A549 (cell line): ENCODE results near the gene ITGA8. TPM values are rescaled to one million over a fixed set of nuclear protein-coding genes. Genes with fewer than 3 reads are reported as not detected.

Source experiments
- ATAC-seq, 2 experiments: fragments of 200-7000 bp in 1 of 2; fragments of >200 bp in 1 of 2; cut with Nextera tagmentation in 1 of 2; cut with Tn5 transposase in 1 of 2; 3 replicates each; pipeline versions ENCODE4 v1.8.0 to v1.9.1; 2018 to 2020; ENCODE audit warnings: mild to moderate bottlenecking in 1 of 2, moderate library complexity in 1 of 2
- CTCF ChIA-PET: fragments of 300-600 bp; sonication (Branson Sonifier 250); formaldehyde crosslinking; extraction: SDS; loops from one replicate; lab custom pipeline; 2021; ENCODE audit warnings: antibody characterized with exemption, inconsistent platforms; lab: Yijun Ruan, JAX
- POLR2A ChIA-PET: fragments of 350-600 bp; formaldehyde crosslinking; extraction: SDS; loops from one replicate; lab custom pipeline; 2021; ENCODE audit warnings: antibody characterized with exemption, inconsistent platforms; lab: Yijun Ruan, JAX
- DNase-seq, 2 experiments: peaks; one replicate each; pipeline versions ENCODE4 v3.0.0 to v3.0.0-alpha.2; 2011 to 2016; ENCODE audit warnings: low read depth in 1 of 2, low spot score in 1 of 2
- FAIRE-seq: peaks from 2 replicates; lab custom pipeline; 2011; peaks lifted over from hg19 to GRCh38; lab: Jason Lieb, UNC
- H3K27ac ChIP-seq, 2 experiments: fragments of >200 bp; sonication (Bioruptor Twin); formaldehyde crosslinking; 3 replicates each; pipeline ENCODE4 v1.5.1; 2016 to 2017
- H3K4me1 ChIP-seq: fragments of >200 bp; sonication (Bioruptor Twin); formaldehyde crosslinking; 3 replicates; pipeline ENCODE4 v1.6.1; 2016
- H3K4me2 ChIP-seq: fragments of >200 bp; sonication (Bioruptor Twin); formaldehyde crosslinking; 3 replicates; pipeline ENCODE4 v1.6.1; 2016
- H3K4me3 ChIP-seq: fragments of >200 bp; sonication (Bioruptor Twin); formaldehyde crosslinking; 3 replicates; pipeline ENCODE4 v1.5.1; 2016
- H3K9me3 ChIP-seq: fragments of >200 bp; sonication (Bioruptor Twin); formaldehyde crosslinking; 3 replicates; pipeline ENCODE4 v1.6.1; 2016
- BCL3 ChIP-seq: fragments of >200 bp; sonication (Bioruptor Twin); formaldehyde crosslinking; IDR thresholded peaks from 3 replicates; pipeline ENCODE4 v1.6.1; 2016
- BHLHE40 ChIP-seq: IDR thresholded peaks from 2 replicates; pipeline ENCODE4 v1.6.1; 2012; ENCODE audit warnings: low read depth, low read length, inconsistent platforms
- CBX8 ChIP-seq: fragments of 200-600 bp; sonication (generic); IDR thresholded peaks from 2 replicates; pipeline ENCODE4 v1.6.1; 2016
- CHD2 ChIP-seq: fragments of 150-350 bp; IDR thresholded peaks from 2 replicates; pipeline ENCODE4 v1.6.1; 2014; ENCODE audit warnings: low read length; ENCODE audit not compliant: partially characterized antibody
- EHF ChIP-seq: fragments of 250-450 bp; sonication (Bioruptor Pico); IDR thresholded peaks from 2 replicates; pipeline ENCODE4 v1.5.0; 2020; ENCODE audit warnings: mild to moderate bottlenecking
- ELK1 ChIP-seq: fragments of 150-350 bp; IDR thresholded peaks from 2 replicates; pipeline ENCODE4 v1.6.1; 2014; ENCODE audit warnings: low read depth, mild to moderate bottlenecking, low read length
- EP300 ChIP-seq, 2 experiments: fragments of >200 bp; sonication (Bioruptor Twin); formaldehyde crosslinking; IDR thresholded peaks; 2 replicates in 1 of 2; 3 replicates in 1 of 2; pipeline ENCODE4 v1.6.1; 2016 to 2017
- ESRRA ChIP-seq: fragments of 150-350 bp; IDR thresholded peaks from 2 replicates; pipeline ENCODE4 v1.6.1; 2014; ENCODE audit warnings: mild to moderate bottlenecking, low read length, borderline replicate concordance
- HMGXB4 ChIP-seq: fragments of 250-450 bp; sonication (Bioruptor Pico); IDR thresholded peaks from 2 replicates; pipeline ENCODE4 v1.5.0; 2021; ENCODE audit warnings: mild to moderate bottlenecking, moderate library complexity, borderline replicate concordance
- HOXA7 ChIP-seq: fragments of 250-450 bp; sonication (Bioruptor Pico); IDR thresholded peaks from 2 replicates; pipeline ENCODE4 v1.5.0; 2020; ENCODE audit warnings: mild to moderate bottlenecking, moderate library complexity
- HOXB13 ChIP-seq: fragments of 250-450 bp; sonication (Bioruptor Pico); IDR thresholded peaks from 2 replicates; pipeline ENCODE4 v1.5.0; 2020; ENCODE audit warnings: low read depth, mild to moderate bottlenecking, moderate library complexity
- HOXB5 ChIP-seq: fragments of 250-450 bp; sonication (Bioruptor Pico); IDR thresholded peaks from 2 replicates; pipeline ENCODE4 v1.5.0; 2020; ENCODE audit warnings: mild to moderate bottlenecking, moderate library complexity
- KDM1A ChIP-seq: fragments of 200-600 bp; sonication (generic); IDR thresholded peaks from 2 replicates; pipeline ENCODE4 v1.6.1; 2016; ENCODE audit warnings: low read depth, mild to moderate bottlenecking
- KDM5A ChIP-seq: fragments of 200-600 bp; sonication (generic); IDR thresholded peaks from 2 replicates; pipeline ENCODE4 v1.6.1; 2016; ENCODE audit warnings: antibody characterized with exemption, mild to moderate bottlenecking
- MYC ChIP-seq: IDR thresholded peaks from 2 replicates; pipeline ENCODE4 v1.6.1; 2012; ENCODE audit warnings: mild to moderate bottlenecking, inconsistent platforms, low read length, improper control_type of control experiment, borderline replicate concordance
- NPAS2 ChIP-seq: fragments of 250-450 bp; sonication (Bioruptor Pico); IDR thresholded peaks from 2 replicates; pipeline ENCODE4 v1.8.0; 2022; ENCODE audit warnings: mild to moderate bottlenecking, moderate library complexity, borderline replicate concordance
- NR3C1 ChIP-seq: fragments of >200 bp; sonication (Bioruptor Twin); formaldehyde crosslinking; IDR thresholded peaks from 3 replicates; pipeline ENCODE4 v1.6.1; 2017
- PBX3 ChIP-seq: IDR thresholded peaks from 2 replicates; pipeline ENCODE4 v1.6.1; 2012
- RAD21 ChIP-seq, 2 experiments: fragments of >200 bp in 1 of 2; sonication (Bioruptor Twin) in 1 of 2; formaldehyde crosslinking in 1 of 2; IDR thresholded peaks in 1 of 2; conservative IDR thresholded peaks in 1 of 2; 2 replicates in 1 of 2; 3 replicates in 1 of 2; pipeline ENCODE4 v1.6.1; 2012 to 2018; ENCODE audit warnings: inconsistent platforms in 1 of 2
- RARB ChIP-seq: fragments of 250-450 bp; sonication (Bioruptor Pico); IDR thresholded peaks from 2 replicates; pipeline ENCODE4 v1.8.0; 2021; ENCODE audit warnings: mild to moderate bottlenecking, moderate library complexity
- RFX5 ChIP-seq: fragments of 450-650 bp; IDR thresholded peaks from 2 replicates; pipeline ENCODE4 v1.7.1; 2014; ENCODE audit warnings: antibody characterized with exemption, mild to moderate bottlenecking, moderate library complexity
- SMC3 ChIP-seq: fragments of >200 bp; sonication (Bioruptor Twin); formaldehyde crosslinking; IDR thresholded peaks from 3 replicates; pipeline ENCODE4 v1.6.1; 2018; ENCODE audit warnings: inconsistent platforms
- TFCP2L1 ChIP-seq: fragments of 250-450 bp; sonication (Bioruptor Pico); IDR thresholded peaks from 2 replicates; pipeline ENCODE4 v1.5.0; 2021; ENCODE audit warnings: mild to moderate bottlenecking
- TP53 ChIP-seq: fragments of 250-450 bp; sonication (Bioruptor Pico); IDR thresholded peaks from 2 replicates; pipeline ENCODE4 v1.5.0; 2021; ENCODE audit warnings: mild to moderate bottlenecking, moderate library complexity
- WGBS: methylation state at CpG from one replicate; pipeline ENCODE4 v1.1.6; 2017; ENCODE audit errors: missing lambda C conversion rate; 5-methylcytosine and 5-hydroxymethylcytosine counted together
- polyA plus RNA-seq, 4 experiments: library from polyadenylated mRNA; depleted of rRNA in 3 of 4; stranded (reverse); fragments of >200 nt; fragmentation: RNase III in 1 of 4; extraction: RNeasy Plus Mini Kit Qiagen cat#74134 plus additional on column Dnase treatment in 1 of 4; gene quantifications; 2 replicates in 3 of 4; 3 replicates in 1 of 4; pipeline ENCODE4 v1.2.3, GENCODE V29; 2011 to 2017

ITGA8 gene
- polyA plus RNA-seq, 2 of the 4 experiments (the other 2 are of a cell fraction) = 0.12 TPM; not detected in 1

- TF ChIP-seq ESRRA = no peak
- no peak for TF ChIP-seq RFX5
- TF ChIP-seq EP300 (IDR thresholded peaks at IDR 0.05) = no peak
- TF ChIP-seq KDM5A = no peak
- TF ChIP-seq HOXB5 = no peak
- TF ChIP-seq TFCP2L1 (CRISPR knock-in tag) = no peak
- TF ChIP-seq, all 56 proteins: peak for 0
- CTCF ChIA-PET = no interaction called here
- no peaks in the 10 kb centered on the region for H3K9me3 ChIP-seq
- H3K27ac ChIP-seq = no peak overlapping the region
- POLR2A ChIA-PET = no interaction called here
- WGBS = 28% methylated on average over 3 of the region's 3 CpGs
- no peak for FAIRE-seq
- H3K4me2 ChIP-seq = no peak overlapping the region
- DNase-seq = no peak
- no peak overlapping the region for H3K4me3 ChIP-seq
- no peaks in the 10 kb centered on the region for H3K4me1 ChIP-seq
- no peak for ATAC-seq
These were observed 208.8 kb downstream of the ITGA8 start for GRCh38 chr10:15510963-15511362.

- CTCF ChIA-PET = no interaction called here
- 5% methylated on average over 5 of the region's 5 CpGs for WGBS
These were observed 214.4 kb downstream of the ITGA8 start for GRCh38 chr10:15505329-15505728.

GRCh38 chr10:15504101-15504840, 215.5 kb downstream of the ITGA8 start:
- 16% methylated on average over 10 of the region's 10 CpGs for WGBS
- Histone ChIP-seq H3K4me3 (no peak overlapping the region), H3K9me3 (no peaks in the 10 kb centered on the region; the same call in 2 of the 3 replicates), H3K4me2 (no peak overlapping the region), H3K27ac (no peak overlapping the region), H3K4me1 (no peaks in the 10 kb centered on the region)
- DNase-seq (no peak), ATAC-seq (no peak), FAIRE-seq (no peak)
- ChIA-PET CTCF (no interaction called here), POLR2A (no interaction called here)
- TF ChIP-seq HOXB13 = no peak
- TF ChIP-seq HMGXB4 (CRISPR knock-in tag) = no peak
- no peak for TF ChIP-seq NPAS2 (CRISPR knock-in tag)
- no peak for TF ChIP-seq NR3C1
- TF ChIP-seq PBX3 = no peak
- no peak for TF ChIP-seq BHLHE40
- TF ChIP-seq KDM1A = no peak
- no peak for TF ChIP-seq ESRRA
- TF ChIP-seq, all 56 proteins: peak for 0

More at GRCh38 chr10:15505329-15505728, 214.4 kb downstream of the ITGA8 start:
- FAIRE-seq = no peak
- no peak overlapping the region for H3K4me2 ChIP-seq
- no peaks in the 10 kb centered on the region for H3K4me1 ChIP-seq
- H3K27ac ChIP-seq = no peak overlapping the region
- no peaks in the 10 kb centered on the region for H3K9me3 ChIP-seq
- ATAC-seq = no peak
- POLR2A ChIA-PET = no interaction called here
- no peak overlapping the region for H3K4me3 ChIP-seq
- TF ChIP-seq RARB (no peak), SMC3 (no peak), RAD21 (conservative IDR thresholded peaks at IDR 0.05 in 1 of 2, IDR thresholded peaks at IDR 0.05 in 1 of 2) (no peak), NR3C1 (no peak), BCL3 (no peak), CBX8 (no peak), MYC (no peak), CHD2 (no peak), TP53 (CRISPR knock-in tag) (no peak), EP300 (IDR thresholded peaks at IDR 0.05) (no peak), HOXB5 (no peak), KDM1A (no peak), HOXA7 (CRISPR knock-in tag) (no peak), ELK1 (no peak), EHF (CRISPR knock-in tag) (no peak)
- no peak for DNase-seq
